ENCODE data around the gene ERCC4.

Gene ERCC4

GRCh38 chr16:13999071-13999894 lies 79.3 kb downstream of the ERCC4 start:
- TF ChIP-seq, protein P1, sequence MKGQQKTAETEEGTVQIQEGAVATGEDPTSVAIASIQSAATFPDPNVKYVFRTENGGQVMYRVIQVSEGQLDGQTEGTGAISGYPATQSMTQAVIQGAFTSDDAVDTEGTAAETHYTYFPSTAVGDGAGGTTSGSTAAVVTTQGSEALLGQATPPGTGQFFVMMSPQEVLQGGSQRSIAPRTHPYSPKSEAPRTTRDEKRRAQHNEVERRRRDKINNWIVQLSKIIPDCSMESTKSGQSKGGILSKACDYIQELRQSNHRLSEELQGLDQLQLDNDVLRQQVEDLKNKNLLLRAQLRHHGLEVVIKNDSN (IDR thresholded peaks at IDR 0.05) = no peak
- no peak for TF ChIP-seq RAD21 (IDR thresholded peaks at IDR 0.05; ENCODE audit: low read depth)
- no peak for TF ChIP-seq NFIC (IDR thresholded peaks at IDR 0.05)
- no peak for TF ChIP-seq YY1 (IDR thresholded peaks at IDR 0.05; ENCODE audit: low read depth)
- no peak for TF ChIP-seq EP300 (IDR thresholded peaks at IDR 0.05; ENCODE audit: borderline replicate concordance)
- no peak for TF ChIP-seq TAF1 (IDR thresholded peaks at IDR 0.05; ENCODE audit: low read depth)
- no peak for TF ChIP-seq TEAD4 (IDR thresholded peaks at IDR 0.05)
- no peak for TF ChIP-seq ZBTB7A (IDR thresholded peaks at IDR 0.05; ENCODE audit: low read depth)
- no peak for TF ChIP-seq FOXM1 (IDR thresholded peaks at IDR 0.05; ENCODE audit: borderline replicate concordance, low read depth)
- no peak for TF ChIP-seq EGR1 (IDR thresholded peaks at IDR 0.05)
- TF ChIP-seq, protein P2, sequence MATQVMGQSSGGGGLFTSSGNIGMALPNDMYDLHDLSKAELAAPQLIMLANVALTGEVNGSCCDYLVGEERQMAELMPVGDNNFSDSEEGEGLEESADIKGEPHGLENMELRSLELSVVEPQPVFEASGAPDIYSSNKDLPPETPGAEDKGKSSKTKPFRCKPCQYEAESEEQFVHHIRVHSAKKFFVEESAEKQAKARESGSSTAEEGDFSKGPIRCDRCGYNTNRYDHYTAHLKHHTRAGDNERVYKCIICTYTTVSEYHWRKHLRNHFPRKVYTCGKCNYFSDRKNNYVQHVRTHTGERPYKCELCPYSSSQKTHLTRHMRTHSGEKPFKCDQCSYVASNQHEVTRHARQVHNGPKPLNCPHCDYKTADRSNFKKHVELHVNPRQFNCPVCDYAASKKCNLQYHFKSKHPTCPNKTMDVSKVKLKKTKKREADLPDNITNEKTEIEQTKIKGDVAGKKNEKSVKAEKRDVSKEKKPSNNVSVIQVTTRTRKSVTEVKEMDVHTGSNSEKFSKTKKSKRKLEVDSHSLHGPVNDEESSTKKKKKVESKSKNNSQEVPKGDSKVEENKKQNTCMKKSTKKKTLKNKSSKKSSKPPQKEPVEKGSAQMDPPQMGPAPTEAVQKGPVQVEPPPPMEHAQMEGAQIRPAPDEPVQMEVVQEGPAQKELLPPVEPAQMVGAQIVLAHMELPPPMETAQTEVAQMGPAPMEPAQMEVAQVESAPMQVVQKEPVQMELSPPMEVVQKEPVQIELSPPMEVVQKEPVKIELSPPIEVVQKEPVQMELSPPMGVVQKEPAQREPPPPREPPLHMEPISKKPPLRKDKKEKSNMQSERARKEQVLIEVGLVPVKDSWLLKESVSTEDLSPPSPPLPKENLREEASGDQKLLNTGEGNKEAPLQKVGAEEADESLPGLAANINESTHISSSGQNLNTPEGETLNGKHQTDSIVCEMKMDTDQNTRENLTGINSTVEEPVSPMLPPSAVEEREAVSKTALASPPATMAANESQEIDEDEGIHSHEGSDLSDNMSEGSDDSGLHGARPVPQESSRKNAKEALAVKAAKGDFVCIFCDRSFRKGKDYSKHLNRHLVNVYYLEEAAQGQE (IDR thresholded peaks at IDR 0.05; ENCODE audit: low read depth) = no peak
- TF ChIP-seq TCF12 (IDR thresholded peaks at IDR 0.05; ENCODE audit: low read depth) = no peak
- TF ChIP-seq CREB1 (IDR thresholded peaks at IDR 0.05; ENCODE audit: low read depth) = no peak
- TF ChIP-seq MAX (IDR thresholded peaks at IDR 0.05) = no peak

DNA sequence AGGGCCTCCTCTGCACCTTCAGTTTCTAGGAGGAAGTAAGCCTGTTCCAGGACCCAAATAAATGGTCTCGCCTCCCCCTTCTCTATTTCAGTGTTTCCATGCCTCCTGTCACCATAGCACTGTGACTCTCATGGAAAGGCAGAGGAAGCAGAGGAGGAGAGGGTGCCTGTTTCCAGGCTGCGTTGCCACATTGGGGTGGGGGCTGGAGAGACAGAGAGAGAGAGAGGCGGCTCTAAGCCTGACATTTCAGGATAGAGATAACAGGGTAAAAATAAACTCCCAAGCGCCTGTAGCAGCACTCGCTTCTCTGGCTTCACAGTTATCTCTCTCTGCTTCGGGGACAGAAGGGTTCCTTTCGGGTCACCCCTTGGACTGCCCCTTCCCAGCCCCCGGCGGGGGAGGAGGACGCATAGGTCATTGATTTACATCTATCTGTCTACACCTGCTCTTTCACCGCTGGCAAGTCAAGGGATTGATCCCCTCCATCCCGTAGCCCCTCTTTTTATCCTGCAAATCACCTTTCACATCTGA lies 80.0 kb downstream of the ERCC4 start:
- no peak for TF ChIP-seq TAF1 (IDR thresholded peaks at IDR 0.05; ENCODE audit: low read depth)
- TF ChIP-seq, protein P2 (IDR thresholded peaks at IDR 0.05; ENCODE audit: low read depth) = no peak
- TF ChIP-seq NFIC (IDR thresholded peaks at IDR 0.05) = no peak
- TF ChIP-seq FOXM1 (IDR thresholded peaks at IDR 0.05; ENCODE audit: borderline replicate concordance, low read depth) = no peak
- no peak for TF ChIP-seq ZBTB7A (IDR thresholded peaks at IDR 0.05; ENCODE audit: low read depth)
- TF ChIP-seq MAX (IDR thresholded peaks at IDR 0.05) = no peak
- TF ChIP-seq, protein P1 (IDR thresholded peaks at IDR 0.05) = no peak
- no peak for TF ChIP-seq RAD21 (IDR thresholded peaks at IDR 0.05; ENCODE audit: low read depth)

DNA sequence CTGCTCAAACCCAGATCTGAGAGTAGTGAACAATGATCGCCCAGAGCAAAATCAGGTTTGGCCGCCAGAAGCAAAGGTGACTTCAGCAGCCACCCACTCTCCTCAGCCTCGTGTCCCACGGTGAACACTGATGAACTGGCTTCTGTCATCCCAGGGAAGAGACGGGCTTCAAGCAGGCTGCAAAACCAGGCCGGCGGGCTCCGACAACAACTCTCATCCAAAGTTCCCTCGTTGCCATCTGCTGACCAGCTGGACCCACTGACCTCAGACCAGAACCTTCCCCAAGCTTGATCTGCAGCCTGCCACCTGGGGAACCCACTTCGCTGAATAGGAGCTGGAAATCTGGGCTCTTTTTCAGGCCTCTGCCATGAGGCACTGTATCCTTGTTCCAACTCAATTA lies 81.6 kb downstream of the ERCC4 start:
- no peak for TF ChIP-seq TCF12 (IDR thresholded peaks at IDR 0.05; ENCODE audit: low read depth)
- TF ChIP-seq MAX (IDR thresholded peaks at IDR 0.05) = no peak
- no peak for TF ChIP-seq EGR1 (IDR thresholded peaks at IDR 0.05)
- TF ChIP-seq TAF1 (IDR thresholded peaks at IDR 0.05; ENCODE audit: low read depth) = no peak
- TF ChIP-seq CEBPB (IDR thresholded peaks at IDR 0.05) = no peak
- no peak for TF ChIP-seq RAD21 (IDR thresholded peaks at IDR 0.05; ENCODE audit: low read depth)
- TF ChIP-seq CREB1 (IDR thresholded peaks at IDR 0.05; ENCODE audit: low read depth) = no peak
- no peak for TF ChIP-seq YY1 (IDR thresholded peaks at IDR 0.05; ENCODE audit: low read depth)
- TF ChIP-seq, protein P1 (IDR thresholded peaks at IDR 0.05) = no peak
- TF ChIP-seq NFIC (IDR thresholded peaks at IDR 0.05) = no peak
- no peak for TF ChIP-seq ZBTB7A (IDR thresholded peaks at IDR 0.05; ENCODE audit: low read depth)

All from Ishikawa (cell line).